T-cell (primary cell): ENCODE data around the gene WDR81. TPM values are rescaled to one million over a fixed set of nuclear protein-coding genes. Genes with fewer than 3 reads are reported as not detected.

Experiments
- ATAC-seq, 4 experiments: fragments of 200-7000 bp in 3 of 4; fragments of 150-1000 bp in 1 of 4; cut with Tn5 transposase; replicated peaks in 1 of 4; 1 replicate in 3 of 4; 2 replicates in 1 of 4; pipeline ENCODE4 v1.10.0; 2021; ENCODE audit warnings: moderate library complexity in 3 of 4, mild to moderate bottlenecking in 2 of 4, moderate number of reproducible peaks in 1 of 4
- CTCF ChIA-PET, 2 donors: fragments of 300-600 bp; sonication (Branson Sonifier 250); formaldehyde crosslinking; loops; one replicate each; lab custom pipeline; 2022; ENCODE audit warnings: antibody characterized with exemption in 2 of 2; lab: Charles Lee
- POLR2A ChIA-PET, 2 donors: fragments of 300-600 bp; sonication (Branson Sonifier 250); formaldehyde crosslinking; loops; one replicate each; lab custom pipeline; 2022; ENCODE audit warnings: antibody characterized with exemption in 2 of 2; lab: Charles Lee
- DNase-seq, 35 experiments: peaks; one replicate each; pipeline versions ENCODE4 v3.0.0 to v3.0.0-alpha.2; 2013 to 2023
- H3K27ac ChIP-seq: one replicate; pipeline ENCODE4 v1.5.1; 2013; ENCODE audit warnings: low read length
- H3K27me3 ChIP-seq, 2 experiments: replicated peaks in 1 of 2; 1 replicate in 1 of 2; 2 replicates in 1 of 2; pipeline versions ENCODE4 v1.6.1 to v1.7.0; 2013; ENCODE audit warnings: low read length in 1 of 2, mixed read lengths in 1 of 2; ENCODE audit not compliant: control insufficient read depth in 2 of 2, insufficient read depth in 2 of 2; ENCODE audit errors: extremely low read depth in 1 of 2
- H3K36me3 ChIP-seq, 2 donors: 1 replicate in 1 of 2; 2 replicates in 1 of 2; pipeline versions ENCODE4 v1.6.1 to v1.7.0; 2013; ENCODE audit warnings: low read length in 1 of 2; ENCODE audit not compliant: control insufficient read depth in 2 of 2, insufficient read depth in 1 of 2; ENCODE audit errors: extremely low read depth in 1 of 2
- H3K4me1 ChIP-seq, 2 experiments: 1 replicate in 1 of 2; 2 replicates in 1 of 2; pipeline versions ENCODE4 v1.6.1 to v1.7.0; 2013; ENCODE audit warnings: low read length in 2 of 2, mixed read lengths in 1 of 2; ENCODE audit not compliant: insufficient read depth in 2 of 2, control insufficient read depth in 1 of 2; ENCODE audit errors: extremely low read depth in 1 of 2
- H3K4me3 ChIP-seq, 2 donors: 1 replicate in 1 of 2; 2 replicates in 1 of 2; pipeline versions ENCODE4 v1.5.1 to v1.7.0; 2013; ENCODE audit warnings: mild to moderate bottlenecking in 2 of 2, low read length in 1 of 2, moderate library complexity in 1 of 2; ENCODE audit not compliant: control insufficient read depth in 1 of 2; ENCODE audit errors: extremely low read depth in 1 of 2
- H3K9me3 ChIP-seq: 2 replicates; pipeline ENCODE4 v1.7.0; 2013
- H3K27ac Mint-ChIP-seq, 2 donors: one replicate each; pipeline ENCODE4 v1.8.0; 2020 to 2021; ENCODE audit warnings: mild to moderate bottlenecking in 2 of 2, mixed read lengths in 2 of 2
- H3K27me3 Mint-ChIP-seq, 2 donors: one replicate each; pipeline ENCODE4 v1.8.0; 2021 to 2022; ENCODE audit warnings: mixed read lengths in 2 of 2
- H3K36me3 Mint-ChIP-seq: one replicate; pipeline ENCODE4 v1.8.0; 2021; ENCODE audit warnings: mixed read lengths
- H3K4me1 Mint-ChIP-seq, 3 donors: one replicate each; pipeline ENCODE4 v1.8.0; 2020 to 2022; ENCODE audit warnings: mixed read lengths in 3 of 3, mild to moderate bottlenecking in 1 of 3
- H3K4me3 Mint-ChIP-seq, 3 donors: one replicate each; pipeline ENCODE4 v1.8.0; 2020 to 2022; ENCODE audit warnings: mild to moderate bottlenecking in 3 of 3, mixed read lengths in 3 of 3, moderate library complexity in 3 of 3
- H3K9me3 Mint-ChIP-seq, 3 donors: one replicate each; pipeline ENCODE4 v1.8.0; 2020 to 2022; ENCODE audit warnings: mixed read lengths in 3 of 3
- WGBS: methylation state at CpG from one replicate; pipeline ENCODE4 v1.1.5; 2013; ENCODE audit warnings: missing lambda C conversion rate; ENCODE audit not compliant: insufficient coverage; 5-methylcytosine and 5-hydroxymethylcytosine counted together
- total RNA-seq, 35 experiments: library from RNA in 6 of 35; stranded (reverse) in 6 of 35; fragments of 120-200 nt in 1 of 35; gene quantifications; one replicate each; pipeline versions ENCODE4 v1.2.1 to v1.2.4 and lab custom pipeline; 2013 to 2026

The WDR81 gene
- total RNA-seq, 5 donors from 2014 or later (not counting 1 experiment from before 2014, with no cell fraction given) = 41.4 to 76.0 (median 63.1) TPM

DNA sequence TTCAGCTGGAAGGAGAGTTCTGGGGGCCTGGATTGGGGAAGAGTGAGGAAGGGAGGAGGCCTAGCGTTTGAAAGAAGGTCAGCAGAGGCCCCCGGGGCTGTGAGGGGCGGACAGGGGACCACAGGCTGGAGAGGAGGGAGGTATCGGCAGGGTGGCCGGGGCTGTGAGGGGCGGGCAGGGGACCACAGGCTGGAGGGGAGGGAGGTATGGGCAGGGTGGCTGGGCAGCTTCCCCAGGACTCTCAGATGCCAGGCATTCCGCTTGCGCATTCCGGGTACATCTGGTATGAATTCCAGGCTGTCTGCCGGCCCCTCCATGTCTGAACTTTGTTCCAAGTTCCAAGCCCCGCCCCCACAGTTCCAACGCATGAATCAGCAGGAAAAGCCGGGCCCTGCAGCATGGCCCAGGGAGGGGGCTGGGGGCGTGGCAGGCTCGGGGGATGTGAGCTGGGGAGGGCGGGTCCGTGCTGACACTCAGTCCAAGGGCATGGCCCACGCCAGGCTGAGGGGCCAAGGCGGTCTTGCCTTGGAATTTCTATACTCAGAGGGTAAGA is 10.0 kb upstream of the WDR81 start:
- H3K9me3 ChIP-seq = no peaks in the 10 kb centered on the region
- peaks cover 37 to 45% (median 43%) of the 10 kb centered on the region in 3 donors for H3K4me1 Mint-ChIP-seq
- H3K4me3 ChIP-seq = no peak overlapping the region
- ChIA-PET POLR2A (no interaction called here), CTCF (no interaction called here)
- peaks cover 0 to 4% of the 10 kb centered on the region in 2 donors for H3K27me3 Mint-ChIP-seq
- ATAC-seq = no peak
- peak overlapping the region in 1 of 2 donors; percentile 63 for H3K27ac Mint-ChIP-seq
- peaks cover 10% of the 10 kb centered on the region for H3K36me3 Mint-ChIP-seq
- peaks cover 21 to 58% of the 10 kb centered on the region in 2 experiments for H3K4me1 ChIP-seq
- no peaks in the 10 kb centered on the region for H3K9me3 Mint-ChIP-seq
- 54% methylated on average over 15 of the region's 19 CpGs for WGBS
- H3K27me3 ChIP-seq = peaks cover 0 to 39% of the 10 kb centered on the region in 2 experiments
- H3K36me3 ChIP-seq = peaks cover 0 to 12% of the 10 kb centered on the region in 2 donors
- H3K4me3 Mint-ChIP-seq = peak overlapping the region; percentile 60 to 97 (median 75)
- H3K27ac ChIP-seq = no peak overlapping the region
- peak in 1 of 35 experiments; percentile 19 for DNase-seq

DNA sequence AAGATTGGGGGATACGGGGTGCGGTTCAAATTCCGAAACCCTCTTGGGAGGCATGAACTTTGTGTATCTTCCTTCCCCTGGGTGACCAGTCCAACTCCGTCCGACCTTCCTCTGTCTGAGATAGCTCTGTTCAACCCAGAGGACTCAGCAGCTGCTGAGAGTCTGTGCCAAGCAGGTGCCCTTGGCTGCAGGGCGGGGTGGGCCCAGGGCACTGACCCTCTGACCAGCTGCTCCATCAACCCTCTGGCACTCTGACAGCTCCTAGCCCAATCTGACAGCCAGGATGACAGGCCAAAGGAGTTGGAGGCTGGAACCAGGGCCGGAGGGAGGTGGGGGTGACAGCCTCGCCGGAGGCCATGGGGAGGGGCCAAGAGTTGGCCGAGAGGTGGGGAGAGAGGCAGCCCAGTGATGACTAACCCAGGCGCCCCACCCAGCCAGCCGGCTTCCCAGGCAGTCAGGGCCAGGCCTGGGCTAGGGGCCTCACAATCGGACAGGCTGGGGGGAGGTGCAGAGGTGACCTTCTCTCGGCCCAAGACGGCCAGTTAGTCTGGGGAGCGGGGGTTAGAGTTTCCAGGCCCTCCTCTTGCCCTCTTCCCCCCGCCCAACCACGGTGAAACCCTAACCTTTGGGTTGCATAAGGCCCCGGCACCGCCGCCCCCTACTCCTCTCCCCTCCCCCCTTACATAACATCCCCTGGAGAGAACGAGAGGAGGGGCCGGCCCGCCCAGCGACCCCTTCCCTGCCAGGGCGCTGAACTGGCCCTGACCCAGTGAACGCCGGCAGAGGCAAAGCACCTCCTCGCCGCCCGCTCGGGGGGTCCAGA is 9.3 kb upstream of the WDR81 start:
- Mint-ChIP-seq H3K36me3 (peaks cover 10% of the 10 kb centered on the region), H3K27ac (no peak overlapping the region), H3K4me1 (peaks cover 38 to 45% (median 43%) of the 10 kb centered on the region in 3 donors), H3K4me3 (peak overlapping the region; percentile 70 to 97 (median 89)), H3K27me3 (peaks cover 0 to 4% of the 10 kb centered on the region in 2 donors), H3K9me3 (no peaks in the 10 kb centered on the region)
- ChIA-PET POLR2A (interaction anchor here (0.5 to 1.4 kb wide), 5 partner anchors 31 to 179 kb away, joined by 3 to 14 read pairs (median 5); no protein-coding TSS in a partner anchor), CTCF (interaction anchor here in 1 of 2 donors (1.4 kb wide), 3 partner anchors 31 to 150 kb away, joined by 4 to 6 read pairs (median 6); partner anchors contain the start of gene PRPF8)
- H3K4me3 ChIP-seq = peak overlapping the region; percentile 32 to 79
- no peak for ATAC-seq
- 11% methylated on average over 21 of the region's 32 CpGs for WGBS
- DNase-seq = peak in 7 of 35 experiments; percentile 19 to 50 (median 46)
- no peaks in the 10 kb centered on the region for H3K9me3 ChIP-seq
- no peak overlapping the region for H3K27ac ChIP-seq
- peaks cover 19 to 52% of the 10 kb centered on the region in 2 experiments for H3K4me1 ChIP-seq
- peaks cover 0 to 12% of the 10 kb centered on the region in 2 donors for H3K36me3 ChIP-seq
- peaks cover 0 to 36% of the 10 kb centered on the region in 2 experiments for H3K27me3 ChIP-seq

DNA sequence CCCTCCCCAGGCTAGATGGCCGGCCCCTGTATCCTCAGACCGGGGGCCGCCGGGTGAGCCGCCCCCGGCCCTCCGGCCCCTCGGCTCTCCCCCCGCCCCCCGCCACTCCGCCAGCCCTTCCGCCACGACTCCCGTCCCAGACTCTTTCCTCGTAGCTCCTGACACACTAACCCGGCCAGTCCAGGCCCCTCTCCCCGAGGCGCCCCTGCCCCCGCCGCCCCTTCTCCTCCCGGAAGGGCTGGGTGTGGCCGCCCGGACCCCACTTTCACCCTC is 8.8 kb upstream of the WDR81 start:
- Histone ChIP-seq H3K27ac (peak overlapping the region; percentile 49), H3K27me3 (peaks cover 0 to 30% of the 10 kb centered on the region in 2 experiments), H3K4me3 (peak overlapping the region; percentile 55 to 79), H3K36me3 (peaks cover 0 to 12% of the 10 kb centered on the region in 2 donors), H3K4me1 (peaks cover 15 to 51% of the 10 kb centered on the region in 2 experiments), H3K9me3 (no peaks in the 10 kb centered on the region)
- POLR2A ChIA-PET = interaction anchor here (0.5 to 1.4 kb wide), 7 partner anchors 9 to 179 kb away, joined by 3 to 14 read pairs (median 5); no protein-coding TSS in a partner anchor
- ATAC-seq (no peak), DNase-seq (no peak)
- Mint-ChIP-seq H3K27me3 (peaks cover 0 to 4% of the 10 kb centered on the region in 2 donors), H3K9me3 (no peaks in the 10 kb centered on the region), H3K27ac (peak overlapping the region in 1 of 2 donors; percentile 61), H3K36me3 (peaks cover 10% of the 10 kb centered on the region), H3K4me1 (peaks cover 38 to 46% (median 40%) of the 10 kb centered on the region in 3 donors), H3K4me3 (peak overlapping the region; percentile 88 to 97 (median 89))
- no CpG with 5 or more reads among the region's 23 CpGs for WGBS
- CTCF ChIA-PET = interaction anchor here in 1 of 2 donors (1.4 to 2.0 kb wide), 4 partner anchors 31 to 150 kb away, joined by 4 to 16 read pairs (median 6); partner anchors contain the start of genes PRPF8 and RILP

- ChIA-PET POLR2A (interaction anchor here (0.5 to 1.4 kb wide), 14 partner anchors 10 to 550 kb away, joined by 3 to 19 read pairs (median 4); partner anchors contain the start of genes RPA1 (in 1 of the 2) and SMYD4 (in 1 of the 2)), CTCF (interaction anchor here in 1 of 2 donors (0.7 to 2.0 kb wide), 7 partner anchors 32 to 149 kb away, joined by 3 to 16 read pairs (median 4); partner anchors contain the start of genes PRPF8 and RILP)
- Histone ChIP-seq H3K9me3 (no peaks in the 10 kb centered on the region), H3K36me3 (peaks cover 0 to 12% of the 10 kb centered on the region in 2 donors), H3K27ac (peak overlapping the region; percentile 93), H3K4me3 (peak overlapping the region; percentile 79 to 95), H3K27me3 (peaks cover 0 to 26% of the 10 kb centered on the region in 2 experiments), H3K4me1 (peaks cover 12 to 51% of the 10 kb centered on the region in 2 experiments)
- H3K4me3 Mint-ChIP-seq = peak overlapping the region; percentile 88 to 97 (median 89)
- H3K4me1 Mint-ChIP-seq = peaks cover 36 to 44% (median 38%) of the 10 kb centered on the region in 3 donors
- no peaks in the 10 kb centered on the region for H3K9me3 Mint-ChIP-seq
- peaks cover 0 to 3% of the 10 kb centered on the region in 2 donors for H3K27me3 Mint-ChIP-seq
- ATAC-seq = peak; percentile 85 to 92 (median 88)
- peak; percentile 99 to 100 (median 100) for DNase-seq
- H3K27ac Mint-ChIP-seq = peak overlapping the region; percentile 96 to 97
- under 1% methylated on average over 59 of the region's 70 CpGs for WGBS
- H3K36me3 Mint-ChIP-seq = peaks cover 10% of the 10 kb centered on the region
Observed at GRCh38 chr17:1716076-1716911, 8.2 kb upstream of the WDR81 start.

DNA sequence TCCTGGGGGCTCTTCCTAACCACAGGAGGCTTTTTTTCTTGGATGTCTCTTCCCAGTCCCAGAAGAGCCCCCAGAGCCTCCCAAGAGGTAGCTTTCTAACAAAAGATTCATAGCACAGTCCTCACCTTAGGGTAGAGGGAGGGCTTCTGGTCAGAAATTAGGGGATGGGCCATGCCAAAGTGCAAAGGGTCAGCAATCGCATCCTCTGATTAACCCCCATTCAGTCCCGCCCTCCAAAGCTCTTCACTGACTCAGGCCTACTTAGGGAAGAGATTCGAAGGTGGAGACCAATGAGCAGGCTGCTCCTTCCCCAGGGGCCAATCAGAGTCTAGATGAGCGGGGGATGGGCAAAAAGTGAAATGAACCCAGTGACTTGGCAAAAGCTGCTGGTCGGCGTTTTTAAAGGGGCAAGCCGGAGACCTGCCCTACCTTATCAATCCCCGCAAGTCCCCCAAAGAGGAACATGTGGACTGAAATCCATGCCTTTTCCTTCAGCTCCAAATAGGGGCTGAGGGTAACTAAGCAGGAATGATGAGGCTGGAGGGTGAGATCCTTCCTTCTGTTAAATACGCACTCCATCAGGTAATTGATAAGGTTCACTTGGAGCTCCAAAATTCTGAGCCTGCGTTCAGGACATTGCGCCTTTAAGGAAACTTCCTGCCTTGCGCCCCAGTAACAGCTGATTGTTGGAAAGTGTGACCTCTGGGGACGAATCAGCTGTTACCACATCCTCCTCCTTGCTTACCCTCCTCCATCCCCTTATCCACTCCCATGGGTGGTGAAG is 7.4 kb upstream of the WDR81 start:
- H3K36me3 Mint-ChIP-seq = peaks cover 8% of the 10 kb centered on the region
- no peaks in the 10 kb centered on the region for H3K9me3 Mint-ChIP-seq
- peaks cover 34 to 39% (median 35%) of the 10 kb centered on the region in 3 donors for H3K4me1 Mint-ChIP-seq
- Histone ChIP-seq H3K4me1 (peaks cover 12 to 54% of the 10 kb centered on the region in 2 experiments), H3K4me3 (peak overlapping the region; percentile 79 to 95), H3K27ac (peak overlapping the region; percentile 93), H3K36me3 (peaks cover 0 to 12% of the 10 kb centered on the region in 2 donors), H3K9me3 (no peaks in the 10 kb centered on the region), H3K27me3 (peaks cover 0 to 25% of the 10 kb centered on the region in 2 experiments)
- H3K4me3 Mint-ChIP-seq = peak overlapping the region; percentile 88 to 97 (median 89)
- H3K27ac Mint-ChIP-seq = peak overlapping the region; percentile 96 to 97
- 0% methylated on average over 1 of the region's 13 CpGs for WGBS
- ChIA-PET CTCF (interaction anchor here in 1 of 2 donors (0.7 to 2.0 kb wide), 7 partner anchors 33 to 352 kb away, joined by 3 to 16 read pairs (median 4); partner anchors contain the start of genes PRPF8 and RILP), POLR2A (interaction anchor here (0.6 to 1.4 kb wide), 11 partner anchors 17 to 793 kb away, joined by 3 to 19 read pairs (median 3); no protein-coding TSS in a partner anchor)
- peaks cover 0 to 3% of the 10 kb centered on the region in 2 donors for H3K27me3 Mint-ChIP-seq
- ATAC-seq (peak; percentile 40 to 56 (median 47)), DNase-seq (peak; percentile 51 to 86 (median 68))
